AG09309 (cell line): ENCODE results near the gene LRP1B.
"Not testable (repeated sequence)": the region's sequence is repeated elsewhere in the genome, so short reads cannot be mapped to it uniquely, and the experiment has no call there.

Experiments
- DNase-seq: peaks from one replicate; pipeline ENCODE4 v3.0.0-alpha.2; 2010; ENCODE audit warnings: low read depth
- H3K4me3 ChIP-seq: 2 replicates; pipeline ENCODE4 v1.5.1; 2011; ENCODE audit warnings: mild to moderate bottlenecking, low read depth, low read length, moderate library complexity; ENCODE audit not compliant: control insufficient read depth
- TF ChIP-seq, protein P1 (sequence below): IDR thresholded peaks from 2 replicates; pipeline ENCODE4 v1.5.1; 2011; ENCODE audit warnings: mild to moderate bottlenecking, low read depth, low read length, inconsistent platforms; ENCODE audit not compliant: insufficient read depth, control insufficient read depth; ENCODE audit errors: missing control alignments

LRP1B gene

DNA sequence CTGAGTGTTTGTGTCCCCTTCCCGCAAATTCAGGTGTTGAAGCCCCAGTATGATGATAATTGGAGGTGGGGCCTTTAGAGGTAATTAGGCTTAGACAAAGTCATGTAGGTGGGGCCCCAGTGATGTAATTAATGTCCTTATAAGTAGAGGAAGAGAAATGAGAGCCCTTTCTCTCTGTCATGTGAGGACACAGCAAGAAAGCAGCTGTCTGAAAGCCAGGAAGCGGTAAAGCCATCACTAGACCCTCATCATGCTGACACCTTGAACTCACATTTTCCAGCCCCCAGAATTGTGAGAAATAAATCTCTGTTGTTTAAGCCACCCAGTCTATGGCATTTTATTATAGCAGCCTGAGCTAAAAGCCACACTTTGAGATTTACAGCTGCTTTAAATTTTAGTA, 1580.0 kb downstream of the LRP1B start:
- no peak overlapping the region for H3K4me3 ChIP-seq
- TF ChIP-seq, protein P1, sequence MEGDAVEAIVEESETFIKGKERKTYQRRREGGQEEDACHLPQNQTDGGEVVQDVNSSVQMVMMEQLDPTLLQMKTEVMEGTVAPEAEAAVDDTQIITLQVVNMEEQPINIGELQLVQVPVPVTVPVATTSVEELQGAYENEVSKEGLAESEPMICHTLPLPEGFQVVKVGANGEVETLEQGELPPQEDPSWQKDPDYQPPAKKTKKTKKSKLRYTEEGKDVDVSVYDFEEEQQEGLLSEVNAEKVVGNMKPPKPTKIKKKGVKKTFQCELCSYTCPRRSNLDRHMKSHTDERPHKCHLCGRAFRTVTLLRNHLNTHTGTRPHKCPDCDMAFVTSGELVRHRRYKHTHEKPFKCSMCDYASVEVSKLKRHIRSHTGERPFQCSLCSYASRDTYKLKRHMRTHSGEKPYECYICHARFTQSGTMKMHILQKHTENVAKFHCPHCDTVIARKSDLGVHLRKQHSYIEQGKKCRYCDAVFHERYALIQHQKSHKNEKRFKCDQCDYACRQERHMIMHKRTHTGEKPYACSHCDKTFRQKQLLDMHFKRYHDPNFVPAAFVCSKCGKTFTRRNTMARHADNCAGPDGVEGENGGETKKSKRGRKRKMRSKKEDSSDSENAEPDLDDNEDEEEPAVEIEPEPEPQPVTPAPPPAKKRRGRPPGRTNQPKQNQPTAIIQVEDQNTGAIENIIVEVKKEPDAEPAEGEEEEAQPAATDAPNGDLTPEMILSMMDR, result no peak
- no peak for DNase-seq

DNA sequence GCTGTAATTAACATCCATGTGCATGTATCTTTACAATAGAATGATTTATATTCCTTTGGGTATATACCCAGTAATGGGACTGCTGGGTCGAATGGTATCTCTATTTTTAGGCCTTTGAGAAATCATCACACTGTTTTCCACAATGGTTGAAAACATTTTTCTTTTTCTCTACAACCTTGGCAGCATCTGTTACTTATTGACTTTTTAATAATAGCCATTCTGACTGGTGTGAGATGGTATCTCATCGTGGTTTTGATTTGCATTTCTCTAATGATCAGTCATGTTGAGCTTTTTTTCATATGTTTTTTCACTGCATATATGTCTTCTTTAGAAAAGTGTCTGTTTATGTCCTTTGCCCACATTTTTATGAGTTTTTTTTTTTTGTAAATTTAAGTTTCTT, 1586.0 kb downstream of the LRP1B start:
- not testable (repeated sequence) for DNase-seq

DNA sequence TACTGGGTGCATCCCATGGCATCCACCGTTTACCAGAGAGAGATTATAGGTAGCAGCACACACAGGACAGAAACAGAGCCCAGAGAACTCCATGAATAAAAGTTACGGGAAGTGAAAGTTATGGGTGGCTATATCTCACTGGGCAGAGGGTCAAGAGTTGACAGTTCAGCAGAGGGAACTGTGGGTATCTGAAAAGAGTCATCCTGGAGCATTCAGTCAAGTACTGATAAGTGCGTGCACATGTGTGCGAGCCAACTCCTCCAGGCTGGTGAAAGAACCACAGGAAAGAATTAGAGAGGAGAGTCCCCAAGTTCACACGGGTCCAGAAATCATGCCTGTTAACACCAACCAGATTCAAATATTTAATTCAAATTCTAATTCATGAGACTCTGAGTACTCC, 1588.2 kb downstream of the LRP1B start:
- no peak overlapping the region for H3K4me3 ChIP-seq
- TF ChIP-seq, protein P1, result no peak
- DNase-seq, result no peak

More for the DNA sequence above, 1586.0 kb downstream of the LRP1B start:
- not testable (repeated sequence) for H3K4me3 ChIP-seq

DNA sequence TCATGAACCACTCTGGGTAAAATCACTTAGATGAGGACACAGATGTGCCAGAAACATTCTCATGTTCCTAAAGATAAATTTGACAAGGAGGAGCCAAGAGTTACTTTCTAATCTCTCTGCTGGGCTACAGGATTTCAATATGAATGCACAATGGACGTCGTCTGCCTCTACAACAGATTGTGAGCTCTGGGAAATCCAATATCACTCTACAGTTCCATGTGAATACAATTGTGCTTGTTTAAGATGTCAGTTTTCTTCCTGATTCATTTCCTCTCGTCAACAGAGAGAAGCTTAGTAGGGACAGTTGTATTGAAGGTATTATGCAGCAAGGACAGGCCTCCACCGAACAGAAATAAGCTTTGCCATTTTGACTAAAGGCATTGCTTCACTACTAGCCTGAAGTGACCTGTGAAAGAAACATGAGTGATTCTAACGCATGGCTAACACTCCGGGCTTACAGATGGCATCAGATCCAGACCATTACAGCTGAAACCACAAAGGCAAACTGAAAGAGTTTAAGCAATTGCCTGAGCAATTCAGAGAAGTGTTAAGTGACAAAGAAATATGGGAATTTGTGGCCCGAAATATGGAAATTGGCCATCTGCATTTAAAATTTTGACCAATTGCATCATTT, 1591.5 kb downstream of the LRP1B start:
- TF ChIP-seq, protein P1, result no peak
- no peak overlapping the region for H3K4me3 ChIP-seq
- DNase-seq, result no peak

DNA sequence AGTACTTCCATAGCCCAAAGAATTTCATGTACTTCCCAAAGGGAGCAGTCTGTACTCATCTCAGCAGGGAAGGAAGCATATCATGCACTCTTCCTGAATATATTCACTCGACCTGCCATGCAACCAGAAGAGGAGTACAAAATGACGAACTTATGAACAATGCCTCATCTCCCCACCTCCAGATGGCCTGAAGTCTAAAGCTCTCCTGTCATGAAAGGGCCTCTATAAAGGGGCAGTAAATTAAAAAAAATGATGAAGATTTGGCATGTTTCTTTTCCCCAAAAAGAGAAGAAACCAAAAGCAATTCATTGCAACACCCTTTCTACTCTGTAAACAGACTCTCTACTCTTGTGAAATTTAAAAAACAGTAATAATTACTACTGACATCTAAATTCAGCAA, 1601.1 kb downstream of the LRP1B start:
- no peak for DNase-seq
- TF ChIP-seq, protein P1, result no peak
- no peak overlapping the region for H3K4me3 ChIP-seq

DNA sequence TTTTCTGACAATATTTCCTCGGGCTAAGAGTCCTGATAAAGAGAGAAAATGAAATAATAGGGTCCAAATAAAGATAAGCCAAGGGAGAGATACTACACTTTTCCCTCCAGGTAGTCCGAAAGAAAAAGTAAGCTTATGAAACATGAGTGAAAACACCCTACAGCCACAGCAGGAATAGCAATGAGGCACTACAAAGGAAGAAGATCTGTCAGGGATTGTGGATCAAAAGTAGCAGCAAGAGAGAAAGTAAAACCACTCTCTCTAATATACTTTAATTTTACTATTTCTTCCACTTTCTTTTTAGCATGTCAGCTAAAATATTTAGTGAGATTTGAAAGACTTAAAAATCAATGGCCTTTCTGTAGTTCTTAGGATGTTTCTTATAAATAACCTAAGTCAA, 1601.8 kb downstream of the LRP1B start:
- no peak overlapping the region for H3K4me3 ChIP-seq
- TF ChIP-seq, protein P1, result no peak
- no peak for DNase-seq

DNA sequence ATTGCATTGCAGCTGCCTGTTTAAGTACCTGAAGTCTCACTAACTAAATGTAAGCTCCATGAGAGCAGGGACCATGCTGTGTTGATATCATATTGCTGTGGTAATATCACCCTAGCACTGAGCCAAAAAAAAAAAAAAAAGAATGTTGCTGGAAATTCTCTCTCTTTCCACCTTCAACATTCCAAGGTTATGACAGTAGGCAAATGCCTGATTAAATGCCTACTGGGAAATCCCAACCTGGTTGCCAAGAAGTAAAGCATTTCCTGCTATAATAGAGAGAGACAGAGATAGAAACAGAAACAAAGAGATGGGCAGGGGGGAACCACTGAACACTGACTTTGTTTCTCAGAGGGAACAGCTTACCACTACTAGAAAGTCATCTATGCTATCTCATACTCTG, 1604.2 kb downstream of the LRP1B start:
- DNase-seq, result no peak
- no peak overlapping the region for H3K4me3 ChIP-seq
- TF ChIP-seq, protein P1, result no peak
